HEK293 (cell line): Measurements from ENCODE around the gene IL2RG.

Source experiments
- CTCF ChIA-PET: fragments of 350-600 bp; formaldehyde crosslinking; extraction: SDS; loops from one replicate; lab custom pipeline; 2021; ENCODE audit warnings: antibody characterized with exemption; lab: Yijun Ruan, JAX
- POLR2A ChIA-PET: fragments of 300-600 bp; formaldehyde crosslinking; extraction: SDS; loops from one replicate; lab custom pipeline; 2020; ENCODE audit warnings: antibody characterized with exemption, inconsistent platforms; lab: Yijun Ruan, JAX
- H3K27ac ChIP-seq: fragments of 200-500 bp; sonication (Bioruptor generic); 2 replicates; pipeline ENCODE4 v1.5.1; 2014; ENCODE audit warnings: low read depth, low read length, control low read depth, inconsistent platforms; ENCODE audit errors: extremely low read depth
- H3K36me3 ChIP-seq, 2 experiments: fragments of 200-500 bp in 1 of 2; sonication (Bioruptor generic) in 1 of 2; 1 replicate in 1 of 2; 2 replicates in 1 of 2; pipeline ENCODE4 v1.5.1; 2014 to 2017; ENCODE audit warnings: inconsistent platforms in 2 of 2, low read length in 2 of 2; ENCODE audit not compliant: control insufficient read depth in 2 of 2, insufficient read depth in 1 of 2
- H3K4me1 ChIP-seq: fragments of 200-500 bp; sonication (Bioruptor generic); 2 replicates; pipeline ENCODE4 v1.5.1; 2014; ENCODE audit warnings: mild to moderate bottlenecking, low read length, inconsistent platforms; ENCODE audit not compliant: control insufficient read depth, insufficient read depth
- H3K4me3 ChIP-seq: 2 replicates; pipeline ENCODE4 v1.5.1; 2011; ENCODE audit warnings: low read depth, mild to moderate bottlenecking, control low read depth, low read length, moderate library complexity
- H3K9me3 ChIP-seq: fragments of 200-500 bp; sonication (Bioruptor generic); 2 replicates; pipeline ENCODE4 v1.5.1; 2014; ENCODE audit warnings: low read depth, low read length, inconsistent platforms; ENCODE audit not compliant: control insufficient read depth, insufficient read depth
- BCL11B ChIP-seq: fragments of 450-650 bp; formaldehyde crosslinking; IDR thresholded peaks from 2 replicates; pipeline ENCODE4 v1.5.1; 2016; ENCODE audit warnings: low read depth, missing biosample characterization, missing genetic modification characterization
- SCRT1 ChIP-seq: fragments of 450-650 bp; formaldehyde crosslinking; IDR thresholded peaks from 2 replicates; pipeline ENCODE4 v1.5.1; 2016; ENCODE audit warnings: missing biosample characterization, missing genetic modification characterization, borderline replicate concordance
- SCRT2 ChIP-seq: fragments of 450-650 bp; formaldehyde crosslinking; IDR thresholded peaks from 2 replicates; pipeline ENCODE4 v1.5.1; 2016; ENCODE audit warnings: missing biosample characterization, missing genetic modification characterization
- SP3 ChIP-seq: fragments of 450-650 bp; formaldehyde crosslinking; IDR thresholded peaks from 2 replicates; pipeline ENCODE4 v1.5.1; 2016; ENCODE audit warnings: missing biosample characterization, missing genetic modification characterization
- TCF7L2 ChIP-seq: IDR thresholded peaks from 2 replicates; pipeline ENCODE4 v1.6.1; 2011; ENCODE audit warnings: low read depth, mild to moderate bottlenecking, inconsistent platforms, low read length, moderate library complexity, borderline replicate concordance
- ZBTB11 ChIP-seq: fragments of 450-650 bp; formaldehyde crosslinking; conservative IDR thresholded peaks from 2 replicates; pipeline ENCODE4 v1.5.1; 2016; ENCODE audit warnings: low read depth, missing biosample characterization, missing genetic modification characterization
- ZNF214 ChIP-seq: fragments of 450-650 bp; formaldehyde crosslinking; IDR thresholded peaks from 2 replicates; pipeline ENCODE4 v1.5.1; 2017; ENCODE audit warnings: missing biosample characterization, mild to moderate bottlenecking, missing genetic modification characterization, borderline replicate concordance
- ZNF221 ChIP-seq: fragments of 450-650 bp; formaldehyde crosslinking; IDR thresholded peaks from 2 replicates; pipeline ENCODE4 v1.5.1; 2017; ENCODE audit warnings: missing biosample characterization, missing genetic modification characterization, borderline replicate concordance
- ZNF248 ChIP-seq: fragments of 450-650 bp; formaldehyde crosslinking; IDR thresholded peaks from 2 replicates; pipeline ENCODE4 v1.5.1; 2017; ENCODE audit warnings: missing biosample characterization, missing genetic modification characterization
- ZNF266 ChIP-seq: fragments of 450-650 bp; formaldehyde crosslinking; IDR thresholded peaks from 2 replicates; pipeline ENCODE4 v1.5.1; 2016; ENCODE audit warnings: missing biosample characterization, missing genetic modification characterization, low read depth
- ZNF302 ChIP-seq: fragments of 450-650 bp; formaldehyde crosslinking; IDR thresholded peaks from 2 replicates; pipeline ENCODE4 v1.5.1; 2016; ENCODE audit warnings: missing biosample characterization, missing genetic modification characterization, low read depth
- ZNF311 ChIP-seq: fragments of 450-650 bp; formaldehyde crosslinking; IDR thresholded peaks from 2 replicates; pipeline ENCODE4 v1.5.1; 2017; ENCODE audit warnings: missing biosample characterization, missing genetic modification characterization, borderline replicate concordance
- ZNF341 ChIP-seq: fragments of 450-650 bp; formaldehyde crosslinking; IDR thresholded peaks from 2 replicates; pipeline ENCODE4; 2016; ENCODE audit warnings: low read depth, missing biosample characterization, missing genetic modification characterization
- ZNF521 ChIP-seq: fragments of 450-650 bp; formaldehyde crosslinking; IDR thresholded peaks from 2 replicates; pipeline ENCODE4 v1.5.1; 2017; ENCODE audit warnings: missing biosample characterization, mild to moderate bottlenecking, missing genetic modification characterization
- ZNF560 ChIP-seq: fragments of 450-650 bp; formaldehyde crosslinking; IDR thresholded peaks from 2 replicates; pipeline ENCODE4 v1.5.1; 2017; ENCODE audit warnings: missing biosample characterization, missing genetic modification characterization, borderline replicate concordance
- ZNF561 ChIP-seq: fragments of 450-650 bp; IDR thresholded peaks from 2 replicates; pipeline ENCODE4 v1.5.1; 2018; ENCODE audit warnings: missing biosample characterization, missing genetic modification characterization, borderline replicate concordance
- ZNF571 ChIP-seq: fragments of 450-650 bp; formaldehyde crosslinking; IDR thresholded peaks from 2 replicates; pipeline ENCODE4 v1.5.0; 2017; ENCODE audit warnings: missing biosample characterization, missing genetic modification characterization
- ZNF626 ChIP-seq: fragments of 450-650 bp; sonication (Bioruptor Pico); formaldehyde crosslinking; IDR thresholded peaks from 2 replicates; pipeline ENCODE4 v1.5.1; 2018; ENCODE audit warnings: missing biosample characterization, missing genetic modification characterization, inconsistent platforms
- ZNF645 ChIP-seq: fragments of 450-650 bp; formaldehyde crosslinking; IDR thresholded peaks from 2 replicates; pipeline ENCODE4; 2016; ENCODE audit warnings: missing biosample characterization, missing genetic modification characterization
- ZNF768 ChIP-seq: fragments of 450-650 bp; formaldehyde crosslinking; IDR thresholded peaks from 2 replicates; pipeline ENCODE4 v1.5.1; 2018; ENCODE audit warnings: missing biosample characterization, mild to moderate bottlenecking, missing genetic modification characterization
- ZSCAN16 ChIP-seq: fragments of 450-650 bp; formaldehyde crosslinking; IDR thresholded peaks from 2 replicates; pipeline ENCODE4 v1.5.1; 2016; ENCODE audit warnings: missing biosample characterization, missing genetic modification characterization
- ZXDB ChIP-seq: fragments of 450-650 bp; formaldehyde crosslinking; IDR thresholded peaks from 2 replicates; pipeline ENCODE4 v1.5.1; 2016; ENCODE audit warnings: missing biosample characterization, missing genetic modification characterization
- TF ChIP-seq, protein P1 (sequence below): fragments of 450-650 bp; formaldehyde crosslinking; IDR thresholded peaks from 2 replicates; pipeline ENCODE4 v1.5.1; 2016; ENCODE audit warnings: missing biosample characterization, missing genetic modification characterization, borderline replicate concordance
- TF ChIP-seq, protein P2 (sequence below): fragments of 450-650 bp; formaldehyde crosslinking; IDR thresholded peaks from 2 replicates; pipeline ENCODE4 v1.5.1; 2016; ENCODE audit warnings: missing biosample characterization, missing genetic modification characterization
- TF ChIP-seq, protein P3 (sequence below): fragments of 450-650 bp; formaldehyde crosslinking; IDR thresholded peaks from 2 replicates; pipeline ENCODE4 v1.5.1; 2016; ENCODE audit warnings: missing biosample characterization, missing genetic modification characterization
- TF ChIP-seq, protein P4 (sequence below): fragments of 450-650 bp; formaldehyde crosslinking; IDR thresholded peaks from 2 replicates; pipeline ENCODE4 v1.5.1; 2016; ENCODE audit warnings: missing biosample characterization, missing genetic modification characterization

Gene IL2RG

DNA sequence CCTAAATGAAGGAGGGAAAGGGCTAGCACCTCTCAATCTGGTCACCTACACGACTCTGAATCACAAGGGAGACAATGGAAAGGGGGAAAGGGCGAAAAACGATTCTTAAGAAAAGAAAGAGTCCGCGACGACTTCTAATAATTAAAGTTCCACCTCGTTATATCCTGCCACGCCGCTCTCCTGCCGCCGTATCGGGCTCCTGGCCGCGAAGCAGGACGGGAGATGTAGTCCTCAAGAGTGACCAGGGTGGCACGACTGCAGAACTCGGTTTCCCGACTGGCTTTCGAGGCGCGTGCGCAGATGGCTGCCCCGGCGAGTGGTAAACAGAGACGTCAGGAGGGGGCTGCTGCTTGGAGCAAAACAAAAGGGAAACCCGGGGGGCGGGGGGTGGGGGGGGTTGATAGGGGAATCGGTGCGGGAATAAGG, 15.8 kb downstream of the IL2RG start, which contains the start of gene FOXO4 (continued):
- TF ChIP-seq ZNF768 (tag by site-specific recombination) (no peak), ZNF571 (tag by site-specific recombination) (no peak), ZNF645 (tag by site-specific recombination) (no peak), ZNF521 (no peak), SP3 (tag by site-specific recombination) (peak; percentile 15), ZNF561 (tag by site-specific recombination) (no peak), ZNF302 (no peak), ZNF214 (tag by site-specific recombination) (no peak), ZXDB (tag by site-specific recombination) (0 out of 2 replicates have a peak, but pooled peaks have one; percentile 16)
- TF ChIP-seq, protein P1, sequence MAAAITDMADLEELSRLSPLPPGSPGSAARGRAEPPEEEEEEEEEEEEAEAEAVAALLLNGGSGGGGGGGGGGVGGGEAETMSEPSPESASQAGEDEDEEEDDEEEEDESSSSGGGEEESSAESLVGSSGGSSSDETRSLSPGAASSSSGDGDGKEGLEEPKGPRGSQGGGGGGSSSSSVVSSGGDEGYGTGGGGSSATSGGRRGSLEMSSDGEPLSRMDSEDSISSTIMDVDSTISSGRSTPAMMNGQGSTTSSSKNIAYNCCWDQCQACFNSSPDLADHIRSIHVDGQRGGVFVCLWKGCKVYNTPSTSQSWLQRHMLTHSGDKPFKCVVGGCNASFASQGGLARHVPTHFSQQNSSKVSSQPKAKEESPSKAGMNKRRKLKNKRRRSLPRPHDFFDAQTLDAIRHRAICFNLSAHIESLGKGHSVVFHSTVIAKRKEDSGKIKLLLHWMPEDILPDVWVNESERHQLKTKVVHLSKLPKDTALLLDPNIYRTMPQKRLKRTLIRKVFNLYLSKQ: no peak
- TF ChIP-seq, protein P2, sequence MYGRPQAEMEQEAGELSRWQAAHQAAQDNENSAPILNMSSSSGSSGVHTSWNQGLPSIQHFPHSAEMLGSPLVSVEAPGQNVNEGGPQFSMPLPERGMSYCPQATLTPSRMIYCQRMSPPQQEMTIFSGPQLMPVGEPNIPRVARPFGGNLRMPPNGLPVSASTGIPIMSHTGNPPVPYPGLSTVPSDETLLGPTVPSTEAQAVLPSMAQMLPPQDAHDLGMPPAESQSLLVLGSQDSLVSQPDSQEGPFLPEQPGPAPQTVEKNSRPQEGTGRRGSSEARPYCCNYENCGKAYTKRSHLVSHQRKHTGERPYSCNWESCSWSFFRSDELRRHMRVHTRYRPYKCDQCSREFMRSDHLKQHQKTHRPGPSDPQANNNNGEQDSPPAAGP: no peak

DNA sequence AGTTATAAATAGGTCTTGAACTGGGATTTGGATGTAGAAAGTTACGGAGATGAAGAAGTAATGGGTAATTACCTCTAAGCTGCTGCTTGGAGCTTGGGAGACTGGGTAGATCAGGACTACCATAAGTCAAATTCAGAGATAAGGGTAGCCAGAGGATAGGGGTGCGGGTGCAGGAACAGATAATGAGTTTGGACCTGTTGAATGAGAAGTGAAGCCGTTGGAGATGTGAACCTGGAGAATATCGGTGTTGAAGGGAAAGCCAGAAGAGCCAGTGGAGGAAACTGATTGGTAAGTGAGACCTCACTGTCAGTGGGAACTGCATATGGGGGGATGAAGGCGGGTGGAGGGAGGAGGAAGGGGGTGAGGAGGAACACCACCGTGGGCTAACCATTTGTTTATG, 16.3 kb downstream of the IL2RG start:
- Histone ChIP-seq H3K27ac (peak overlapping the region; percentile 34; the same call in 1 of the 2 replicates), H3K4me3 (peak overlapping the region; percentile 41), H3K36me3 (no peaks in the 10 kb centered on the region; a peak in 1 of 3 replicates), H3K4me1 (peaks cover 3% of the 10 kb centered on the region; the same call in 1 of the 2 replicates), H3K9me3 (no peaks in the 10 kb centered on the region)
- ChIA-PET POLR2A (no interaction called here), CTCF (interaction anchor here (0.6 kb wide), 1 partner anchor 65 kb away, joined by 3 read pairs; no protein-coding TSS in a partner anchor)
- no peak for TF ChIP-seq ZNF266 (tag by site-specific recombination)
- no peak for TF ChIP-seq ZNF311 (tag by site-specific recombination)
- TF ChIP-seq SCRT1 (tag by site-specific recombination): peak; percentile 84; the same call in 1 of the 2 replicates
- TF ChIP-seq ZNF626 (tag by site-specific recombination): no peak
- TF ChIP-seq SCRT2 (tag by site-specific recombination): peak; percentile 85
- no peak for TF ChIP-seq ZNF221 (tag by site-specific recombination)
- TF ChIP-seq ZNF302: no peak
- TF ChIP-seq ZBTB11 (tag by site-specific recombination): no peak
- TF ChIP-seq, protein P3, sequence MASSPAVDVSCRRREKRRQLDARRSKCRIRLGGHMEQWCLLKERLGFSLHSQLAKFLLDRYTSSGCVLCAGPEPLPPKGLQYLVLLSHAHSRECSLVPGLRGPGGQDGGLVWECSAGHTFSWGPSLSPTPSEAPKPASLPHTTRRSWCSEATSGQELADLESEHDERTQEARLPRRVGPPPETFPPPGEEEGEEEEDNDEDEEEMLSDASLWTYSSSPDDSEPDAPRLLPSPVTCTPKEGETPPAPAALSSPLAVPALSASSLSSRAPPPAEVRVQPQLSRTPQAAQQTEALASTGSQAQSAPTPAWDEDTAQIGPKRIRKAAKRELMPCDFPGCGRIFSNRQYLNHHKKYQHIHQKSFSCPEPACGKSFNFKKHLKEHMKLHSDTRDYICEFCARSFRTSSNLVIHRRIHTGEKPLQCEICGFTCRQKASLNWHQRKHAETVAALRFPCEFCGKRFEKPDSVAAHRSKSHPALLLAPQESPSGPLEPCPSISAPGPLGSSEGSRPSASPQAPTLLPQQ: no peak
- TF ChIP-seq ZNF341 (tag by site-specific recombination): peak; percentile 56
- TF ChIP-seq TCF7L2: no peak
- TF ChIP-seq, protein P4, sequence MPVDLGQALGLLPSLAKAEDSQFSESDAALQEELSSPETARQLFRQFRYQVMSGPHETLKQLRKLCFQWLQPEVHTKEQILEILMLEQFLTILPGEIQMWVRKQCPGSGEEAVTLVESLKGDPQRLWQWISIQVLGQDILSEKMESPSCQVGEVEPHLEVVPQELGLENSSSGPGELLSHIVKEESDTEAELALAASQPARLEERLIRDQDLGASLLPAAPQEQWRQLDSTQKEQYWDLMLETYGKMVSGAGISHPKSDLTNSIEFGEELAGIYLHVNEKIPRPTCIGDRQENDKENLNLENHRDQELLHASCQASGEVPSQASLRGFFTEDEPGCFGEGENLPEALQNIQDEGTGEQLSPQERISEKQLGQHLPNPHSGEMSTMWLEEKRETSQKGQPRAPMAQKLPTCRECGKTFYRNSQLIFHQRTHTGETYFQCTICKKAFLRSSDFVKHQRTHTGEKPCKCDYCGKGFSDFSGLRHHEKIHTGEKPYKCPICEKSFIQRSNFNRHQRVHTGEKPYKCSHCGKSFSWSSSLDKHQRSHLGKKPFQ (tag by site-specific recombination): peak; percentile 48; the same call in 1 of the 2 replicates
- TF ChIP-seq ZNF560 (tag by site-specific recombination): no peak
- TF ChIP-seq ZSCAN16: no peak
- TF ChIP-seq ZNF248 (tag by site-specific recombination): no peak
- TF ChIP-seq BCL11B (tag by site-specific recombination): no peak
